GM18498 (cell line): ENCODE measurements around the gene GBP3.
"Not testable (repeated sequence)": the region's sequence is repeated elsewhere in the genome, so short reads cannot be mapped to it uniquely, and the experiment has no call there.

Experiments used
- ATAC-seq: cut with Tn5 transposase; IDR thresholded peaks from one replicate; pipeline ENCODE4 v1.9.1; 2021; ENCODE audit warnings: mild to moderate bottlenecking, moderate library complexity; ENCODE audit not compliant: unreplicated experiment

Gene GBP3

GRCh38 chr1:89022167-89022959, at the start of gene GBP3:
GBP3 (minus strand) TSS chr1:89022866; CDS start chr1:89020721, 2,145 bp downstream.
- ATAC-seq: peak; percentile 74

GRCh38 chr1:89070509-89070908, 47.8 kb upstream of the GBP3 start:
- no peak for ATAC-seq

- no peak for ATAC-seq
Measured at GRCh38 chr1:89069951-89070350, 47.3 kb upstream of the GBP3 start.

- ATAC-seq: no peak
Measured at GRCh38 chr1:89068291-89068690, 45.6 kb upstream of the GBP3 start.

- peak; percentile 72 for ATAC-seq
Measured at GRCh38 chr1:89065079-89065868, 42.6 kb upstream of the GBP3 start, which contains the start of gene GBP1. GBP1 (minus strand) TSS chr1:89065208; CDS start chr1:89063234, 1,974 bp downstream.

- ATAC-seq: peak; percentile 50
Measured at GRCh38 chr1:89064632-89065031, 42.0 kb upstream of the GBP3 start.

- no peak for ATAC-seq
Measured at GRCh38 chr1:89063094-89063493, 40.4 kb upstream of the GBP3 start.

- ATAC-seq: no peak
Measured at GRCh38 chr1:89060091-89060490, 37.4 kb upstream of the GBP3 start.

GRCh38 chr1:89051955-89052312, 29.3 kb upstream of the GBP3 start:
- ATAC-seq: no peak

- no peak for ATAC-seq
Measured at GRCh38 chr1:89051300-89051954, 28.8 kb upstream of the GBP3 start.

GRCh38 chr1:89050649-89051033, 28.0 kb upstream of the GBP3 start:
- ATAC-seq: no peak

- not testable (repeated sequence) for ATAC-seq
Measured at GRCh38 chr1:89049901-89050648, 27.4 kb upstream of the GBP3 start.

- ATAC-seq: not testable (repeated sequence)
Measured at GRCh38 chr1:89049187-89049586, 26.5 kb upstream of the GBP3 start.

- no peak for ATAC-seq
Measured at GRCh38 chr1:89047734-89048133, 25.1 kb upstream of the GBP3 start.

GRCh38 chr1:89046318-89047183, 23.9 kb upstream of the GBP3 start:
- ATAC-seq: not testable (repeated sequence)

GRCh38 chr1:89044970-89045721, 22.5 kb upstream of the GBP3 start:
- ATAC-seq: no peak

- ATAC-seq: no peak
Measured at GRCh38 chr1:89043940-89044339, 21.3 kb upstream of the GBP3 start.

- ATAC-seq: no peak
Measured at GRCh38 chr1:89042491-89042890, 19.8 kb upstream of the GBP3 start.

GRCh38 chr1:89041721-89042120, 19.1 kb upstream of the GBP3 start:
- no peak for ATAC-seq
